Stimulated activated CD8-positive, alpha-beta memory T cell treated with anti-CD3 and anti-CD28 coated beads, Interleukin-7, amount 100 ng/mL, for 4 hours (primary cell): ENCODE data around the gene COL24A1.
"Not testable (repeated sequence)": the region's sequence is repeated elsewhere in the genome, so short reads cannot be mapped to it uniquely, and the experiment has no call there.

Experiments
- DNase-seq, 2 donors: peaks; one replicate each; pipeline ENCODE4 v3.0.0-alpha.2; 2020; ENCODE audit warnings: low read depth in 2 of 2

Gene COL24A1

GRCh38 chr1:85894651-85895050 lies 261.9 kb downstream of the COL24A1 start:
- no peak for DNase-seq

- no peak for DNase-seq
Observed at GRCh38 chr1:85892366-85892765, 264.2 kb downstream of the COL24A1 start.

- no peak for DNase-seq
Observed at GRCh38 chr1:85889870-85890269, 266.7 kb downstream of the COL24A1 start.

- DNase-seq, result no peak
Observed at GRCh38 chr1:85888921-85889320, 267.7 kb downstream of the COL24A1 start.

- no peak for DNase-seq
Observed at GRCh38 chr1:85884372-85885035, 272.1 kb downstream of the COL24A1 start.

- no peak for DNase-seq
Observed at GRCh38 chr1:85867189-85867588, 289.4 kb downstream of the COL24A1 start.

GRCh38 chr1:85865213-85865612 lies 291.4 kb downstream of the COL24A1 start:
- no peak for DNase-seq

- no peak for DNase-seq
Observed at GRCh38 chr1:85864727-85865126, 291.8 kb downstream of the COL24A1 start.

- DNase-seq, result not testable (repeated sequence)
Observed at GRCh38 chr1:85863639-85864038, 292.9 kb downstream of the COL24A1 start.

- no peak for DNase-seq
Observed at GRCh38 chr1:85862456-85862855, 294.1 kb downstream of the COL24A1 start.

- DNase-seq, result no peak
Observed at GRCh38 chr1:85857991-85858390, 298.6 kb downstream of the COL24A1 start.

GRCh38 chr1:85850238-85850637 lies 306.3 kb downstream of the COL24A1 start:
- DNase-seq, result no peak

- no peak for DNase-seq
Observed at GRCh38 chr1:85849660-85850059, 306.9 kb downstream of the COL24A1 start.

- no peak for DNase-seq
Observed at GRCh38 chr1:85847356-85847755, 309.2 kb downstream of the COL24A1 start.

GRCh38 chr1:85846706-85847105 lies 309.9 kb downstream of the COL24A1 start:
- DNase-seq, result no peak

GRCh38 chr1:85839459-85839858 lies 317.1 kb downstream of the COL24A1 start:
- no peak for DNase-seq

GRCh38 chr1:85838238-85838637 lies 318.3 kb downstream of the COL24A1 start:
- no peak for DNase-seq

GRCh38 chr1:85836736-85837135 lies 319.8 kb downstream of the COL24A1 start:
- no peak for DNase-seq

GRCh38 chr1:85833165-85833564 lies 323.4 kb downstream of the COL24A1 start:
- not testable (repeated sequence) for DNase-seq

GRCh38 chr1:85830837-85831236 lies 325.7 kb downstream of the COL24A1 start:
- DNase-seq, result no peak

- no peak for DNase-seq
Observed at GRCh38 chr1:85824066-85824840, 332.3 kb downstream of the COL24A1 start.

- no peak for DNase-seq
Observed at GRCh38 chr1:85822696-85823095, 333.9 kb downstream of the COL24A1 start.

GRCh38 chr1:85818371-85818770 lies 338.2 kb downstream of the COL24A1 start:
- DNase-seq, result no peak
